IMR-90 (cell line): ENCODE results near the gene UBE2M.

Experiments
- BHLHE40 ChIP-seq: fragments of 150-350 bp; IDR thresholded peaks from 2 replicates; pipeline ENCODE4 v1.6.1; 2016; ENCODE audit warnings: mild to moderate bottlenecking, low read depth, low read length
- CEBPB ChIP-seq: IDR thresholded peaks from 2 replicates; pipeline ENCODE4 v1.6.1; 2012; ENCODE audit warnings: low read depth, low read length, improper control_type of control experiment
- CHD1 ChIP-seq: IDR thresholded peaks from 2 replicates; pipeline ENCODE4 v1.6.1; 2012; ENCODE audit warnings: low read depth, low read length, improper control_type of control experiment
- FOS ChIP-seq: fragments of 150-350 bp; IDR thresholded peaks from 2 replicates; pipeline ENCODE4 v1.6.1; 2016; ENCODE audit warnings: low read depth, low read length
- MAFK ChIP-seq: IDR thresholded peaks from 2 replicates; pipeline ENCODE4 v1.6.1; 2012; ENCODE audit warnings: low read depth, low read length, improper control_type of control experiment
- MXI1 ChIP-seq: IDR thresholded peaks from 2 replicates; pipeline ENCODE4 v1.6.1; 2012; ENCODE audit warnings: low read depth, mild to moderate bottlenecking, low read length, moderate library complexity, borderline replicate concordance
- POLR2A ChIP-seq: IDR thresholded peaks from 2 replicates; pipeline ENCODE4 v1.6.1; 2012; ENCODE audit warnings: mild to moderate bottlenecking, low read depth, low read length
- RAD21 ChIP-seq: IDR thresholded peaks from 2 replicates; pipeline ENCODE4 v1.6.1; 2012; ENCODE audit warnings: low read length, improper control_type of control experiment
- RFX5 ChIP-seq: IDR thresholded peaks from 2 replicates; pipeline ENCODE4 v1.8.0; 2012; ENCODE audit warnings: low read depth, mild to moderate bottlenecking, low read length, moderate library complexity
- SMC3 ChIP-seq: fragments of 150-350 bp; IDR thresholded peaks from 2 replicates; pipeline ENCODE4 v1.6.1; 2016; ENCODE audit warnings: low read depth, mild to moderate bottlenecking, antibody characterized with exemption, low read length, moderate library complexity
- TF ChIP-seq, protein P1 (sequence below): conservative IDR thresholded peaks from 2 replicates; pipeline ENCODE4 v1.5.1; 2012; ENCODE audit warnings: mild to moderate bottlenecking, low read depth, low read length, improper control_type of control experiment
- TF ChIP-seq, protein P2 (sequence below): fragments of 150-350 bp; IDR thresholded peaks from 2 replicates; pipeline ENCODE4 v1.6.1; 2017; ENCODE audit warnings: mild to moderate bottlenecking, antibody characterized with exemption, low read length, low read depth
- TF ChIP-seq, protein P3 (sequence below): fragments of 150-350 bp; IDR thresholded peaks from 2 replicates; pipeline ENCODE4 v1.6.1; 2016; ENCODE audit warnings: low read depth, mild to moderate bottlenecking, low read length, moderate library complexity, borderline replicate concordance

DNA sequence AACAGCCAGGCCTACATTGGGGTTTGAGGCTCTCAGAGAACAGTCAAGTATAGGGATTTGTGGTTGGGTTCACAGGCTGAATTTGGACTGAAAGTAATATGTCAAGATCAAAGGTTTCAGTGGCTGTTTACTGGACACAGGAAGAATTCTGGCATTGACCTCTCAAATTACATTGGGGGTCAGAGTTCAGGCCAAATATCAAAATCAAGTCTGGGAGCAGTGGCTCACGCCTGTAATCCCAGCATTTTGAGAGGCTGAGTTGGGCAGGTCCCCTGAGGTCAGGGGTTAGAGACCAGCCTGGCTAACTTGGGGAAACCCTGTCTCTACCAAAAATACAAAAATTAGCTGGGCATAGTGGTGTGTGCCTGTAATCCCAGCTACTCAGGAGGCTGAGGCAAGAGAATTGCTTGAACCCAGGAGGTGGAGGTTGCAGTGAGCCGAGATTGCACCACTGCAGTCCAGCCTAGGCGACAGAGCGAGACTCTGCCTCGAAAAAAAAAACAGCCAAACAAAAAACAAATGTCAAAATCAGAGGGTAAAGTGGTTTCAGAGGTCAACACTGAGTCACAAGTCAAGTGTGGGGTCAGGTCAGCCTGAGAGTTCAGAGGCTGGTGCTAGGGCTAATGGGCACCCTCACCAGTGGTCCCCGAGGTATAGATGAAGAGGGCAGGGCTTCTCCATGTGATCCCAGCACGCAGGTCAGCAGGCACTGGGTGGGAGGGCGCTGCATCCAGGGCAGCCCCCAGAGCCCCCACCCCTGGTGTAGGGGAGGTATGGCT lies 48.1 kb downstream of the UBE2M start:
- TF ChIP-seq FOS (no peak), SMC3 (no peak), POLR2A (no peak), CEBPB (no peak), RFX5 (no peak), RAD21 (no peak), CHD1 (no peak), MAFK (no peak), BHLHE40 (no peak), MXI1 (no peak)
- TF ChIP-seq, protein P1, sequence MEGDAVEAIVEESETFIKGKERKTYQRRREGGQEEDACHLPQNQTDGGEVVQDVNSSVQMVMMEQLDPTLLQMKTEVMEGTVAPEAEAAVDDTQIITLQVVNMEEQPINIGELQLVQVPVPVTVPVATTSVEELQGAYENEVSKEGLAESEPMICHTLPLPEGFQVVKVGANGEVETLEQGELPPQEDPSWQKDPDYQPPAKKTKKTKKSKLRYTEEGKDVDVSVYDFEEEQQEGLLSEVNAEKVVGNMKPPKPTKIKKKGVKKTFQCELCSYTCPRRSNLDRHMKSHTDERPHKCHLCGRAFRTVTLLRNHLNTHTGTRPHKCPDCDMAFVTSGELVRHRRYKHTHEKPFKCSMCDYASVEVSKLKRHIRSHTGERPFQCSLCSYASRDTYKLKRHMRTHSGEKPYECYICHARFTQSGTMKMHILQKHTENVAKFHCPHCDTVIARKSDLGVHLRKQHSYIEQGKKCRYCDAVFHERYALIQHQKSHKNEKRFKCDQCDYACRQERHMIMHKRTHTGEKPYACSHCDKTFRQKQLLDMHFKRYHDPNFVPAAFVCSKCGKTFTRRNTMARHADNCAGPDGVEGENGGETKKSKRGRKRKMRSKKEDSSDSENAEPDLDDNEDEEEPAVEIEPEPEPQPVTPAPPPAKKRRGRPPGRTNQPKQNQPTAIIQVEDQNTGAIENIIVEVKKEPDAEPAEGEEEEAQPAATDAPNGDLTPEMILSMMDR: no peak
- TF ChIP-seq, protein P2, sequence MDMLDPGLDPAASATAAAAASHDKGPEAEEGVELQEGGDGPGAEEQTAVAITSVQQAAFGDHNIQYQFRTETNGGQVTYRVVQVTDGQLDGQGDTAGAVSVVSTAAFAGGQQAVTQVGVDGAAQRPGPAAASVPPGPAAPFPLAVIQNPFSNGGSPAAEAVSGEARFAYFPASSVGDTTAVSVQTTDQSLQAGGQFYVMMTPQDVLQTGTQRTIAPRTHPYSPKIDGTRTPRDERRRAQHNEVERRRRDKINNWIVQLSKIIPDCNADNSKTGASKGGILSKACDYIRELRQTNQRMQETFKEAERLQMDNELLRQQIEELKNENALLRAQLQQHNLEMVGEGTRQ: no peak
- TF ChIP-seq, protein P3, sequence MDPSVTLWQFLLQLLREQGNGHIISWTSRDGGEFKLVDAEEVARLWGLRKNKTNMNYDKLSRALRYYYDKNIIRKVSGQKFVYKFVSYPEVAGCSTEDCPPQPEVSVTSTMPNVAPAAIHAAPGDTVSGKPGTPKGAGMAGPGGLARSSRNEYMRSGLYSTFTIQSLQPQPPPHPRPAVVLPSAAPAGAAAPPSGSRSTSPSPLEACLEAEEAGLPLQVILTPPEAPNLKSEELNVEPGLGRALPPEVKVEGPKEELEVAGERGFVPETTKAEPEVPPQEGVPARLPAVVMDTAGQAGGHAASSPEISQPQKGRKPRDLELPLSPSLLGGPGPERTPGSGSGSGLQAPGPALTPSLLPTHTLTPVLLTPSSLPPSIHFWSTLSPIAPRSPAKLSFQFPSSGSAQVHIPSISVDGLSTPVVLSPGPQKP: no peak
